GM06990 (cell line): ENCODE data around the gene RIMBP2.

Source experiments
- DNase-seq: peaks from one replicate; pipeline ENCODE4 v3.0.0-alpha.2; 2011; ENCODE audit not compliant: insufficient read length; ENCODE audit errors: extremely low read depth
- H3K27me3 ChIP-seq: replicated peaks from 2 replicates; pipeline ENCODE4 v1.6.0; 2011; ENCODE audit warnings: low read length; ENCODE audit not compliant: control insufficient read depth, insufficient read depth
- H3K36me3 ChIP-seq: 2 replicates; pipeline ENCODE4 v1.5.1; 2011; ENCODE audit warnings: low read length; ENCODE audit not compliant: control insufficient read depth, insufficient read depth
- H3K4me3 ChIP-seq: replicated peaks from 2 replicates; pipeline ENCODE4 v1.5.1; 2011; ENCODE audit warnings: low read depth, mild to moderate bottlenecking, control low read depth, low read length
- TF ChIP-seq, protein P1 (sequence below): IDR thresholded peaks from 2 replicates; pipeline ENCODE4 v1.5.1; 2011; ENCODE audit warnings: low read length, control low read depth, mild to moderate bottlenecking, inconsistent platforms; ENCODE audit not compliant: insufficient read depth, poor library complexity, severe bottlenecking

The RIMBP2 gene

GRCh38 chr12:130667421-130667960 lies 48.6 kb downstream of the RIMBP2 start:
- no peak for DNase-seq
- no peaks in the 10 kb centered on the region for H3K36me3 ChIP-seq
- H3K27me3 ChIP-seq: no peaks in the 10 kb centered on the region
- H3K4me3 ChIP-seq: no peak overlapping the region
- TF ChIP-seq, protein P1, sequence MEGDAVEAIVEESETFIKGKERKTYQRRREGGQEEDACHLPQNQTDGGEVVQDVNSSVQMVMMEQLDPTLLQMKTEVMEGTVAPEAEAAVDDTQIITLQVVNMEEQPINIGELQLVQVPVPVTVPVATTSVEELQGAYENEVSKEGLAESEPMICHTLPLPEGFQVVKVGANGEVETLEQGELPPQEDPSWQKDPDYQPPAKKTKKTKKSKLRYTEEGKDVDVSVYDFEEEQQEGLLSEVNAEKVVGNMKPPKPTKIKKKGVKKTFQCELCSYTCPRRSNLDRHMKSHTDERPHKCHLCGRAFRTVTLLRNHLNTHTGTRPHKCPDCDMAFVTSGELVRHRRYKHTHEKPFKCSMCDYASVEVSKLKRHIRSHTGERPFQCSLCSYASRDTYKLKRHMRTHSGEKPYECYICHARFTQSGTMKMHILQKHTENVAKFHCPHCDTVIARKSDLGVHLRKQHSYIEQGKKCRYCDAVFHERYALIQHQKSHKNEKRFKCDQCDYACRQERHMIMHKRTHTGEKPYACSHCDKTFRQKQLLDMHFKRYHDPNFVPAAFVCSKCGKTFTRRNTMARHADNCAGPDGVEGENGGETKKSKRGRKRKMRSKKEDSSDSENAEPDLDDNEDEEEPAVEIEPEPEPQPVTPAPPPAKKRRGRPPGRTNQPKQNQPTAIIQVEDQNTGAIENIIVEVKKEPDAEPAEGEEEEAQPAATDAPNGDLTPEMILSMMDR: no peak

DNA sequence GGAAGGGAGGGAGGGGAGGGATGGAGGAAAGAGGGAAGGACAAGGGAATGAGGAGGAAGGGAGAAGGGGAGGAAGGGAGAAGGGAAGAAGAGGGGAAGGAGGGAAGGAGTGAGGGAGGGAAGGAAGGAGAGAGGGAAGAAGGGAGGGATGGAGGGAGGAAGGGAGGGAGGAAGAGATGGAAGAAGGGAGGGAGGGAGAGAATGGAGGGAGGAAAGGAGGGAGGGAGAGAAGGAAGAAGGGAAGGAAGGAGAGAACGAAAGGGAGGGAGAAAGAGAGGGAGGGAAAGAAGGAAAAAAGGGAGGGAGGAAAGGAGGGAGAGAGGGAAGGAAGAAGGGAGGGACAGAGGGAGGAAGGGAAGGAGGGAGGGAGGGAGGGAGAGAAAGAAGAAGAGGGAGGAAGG lies 49.5 kb downstream of the RIMBP2 start:
- Histone ChIP-seq H3K4me3 (no peak overlapping the region), H3K36me3 (no peaks in the 10 kb centered on the region), H3K27me3 (no peaks in the 10 kb centered on the region)
- TF ChIP-seq, protein P1: no peak
- no peak for DNase-seq

GRCh38 chr12:130665753-130666152 lies 50.3 kb downstream of the RIMBP2 start:
- TF ChIP-seq, protein P1: no peak
- no peak overlapping the region for H3K4me3 ChIP-seq
- H3K27me3 ChIP-seq: no peaks in the 10 kb centered on the region
- H3K36me3 ChIP-seq: no peaks in the 10 kb centered on the region
- no peak for DNase-seq

- H3K4me3 ChIP-seq: no peak overlapping the region
- H3K36me3 ChIP-seq: no peaks in the 10 kb centered on the region
- DNase-seq: no peak
- TF ChIP-seq, protein P1: no peak
- H3K27me3 ChIP-seq: no peaks in the 10 kb centered on the region
Observed at GRCh38 chr12:130664772-130665171, 51.3 kb downstream of the RIMBP2 start.

- no peaks in the 10 kb centered on the region for H3K36me3 ChIP-seq
- no peak for DNase-seq
- TF ChIP-seq, protein P1: no peak
- no peak overlapping the region for H3K4me3 ChIP-seq
- H3K27me3 ChIP-seq: no peaks in the 10 kb centered on the region
Observed at GRCh38 chr12:130664252-130664651, 51.8 kb downstream of the RIMBP2 start.

GRCh38 chr12:130663514-130663913 lies 52.6 kb downstream of the RIMBP2 start:
- TF ChIP-seq, protein P1: no peak
- Histone ChIP-seq H3K27me3 (no peaks in the 10 kb centered on the region), H3K36me3 (no peaks in the 10 kb centered on the region), H3K4me3 (no peak overlapping the region)
- no peak for DNase-seq
